GM18951 (cell line): ENCODE data around the gene GABRD.

Experiments used
- POLR2A ChIP-seq: IDR thresholded peaks from 4 replicates; pipeline ENCODE4 v1.6.1; 2011; ENCODE audit warnings: mild to moderate bottlenecking; ENCODE audit not compliant: insufficient read length, insufficient read depth; ENCODE audit errors: extremely low read depth
- in situ Hi-C: fragments of 300-500 bp; cut with MboI; formaldehyde crosslinking; loops from one replicate; pipeline ENCODE4 v1.12.0; 2022; ENCODE audit warnings: low sequenced_read_pairs, mixed read lengths, inconsistent platforms; ENCODE audit not compliant: unreplicated experiment

Gene GABRD

GRCh38 chr1:2018217-2019171 is 651 bp upstream of the GABRD start:
- in situ Hi-C loops = no loop called here

GRCh38 chr1:2019571-2020309 is 595 bp downstream of the GABRD start:
- TF ChIP-seq POLR2A = no peak

More at GRCh38 chr1:2018217-2019171, 651 bp upstream of the GABRD start:
- TF ChIP-seq POLR2A = no peak

GRCh38 chr1:2020310-2020655 is 1.1 kb downstream of the GABRD start:
- in situ Hi-C loops = no loop called here
- TF ChIP-seq POLR2A = no peak

More at GRCh38 chr1:2019571-2020309, 595 bp downstream of the GABRD start:
- in situ Hi-C loops = no loop called here

- TF ChIP-seq POLR2A = no peak
- in situ Hi-C loops = no loop called here
These were observed 2.4 kb downstream of the GABRD start for GRCh38 chr1:2021550-2021949.

GRCh38 chr1:2022063-2022770 is 3.1 kb downstream of the GABRD start:
- no peak for TF ChIP-seq POLR2A
- in situ Hi-C loops = no loop called here

GRCh38 chr1:2023187-2023586 is 4.0 kb downstream of the GABRD start:
- in situ Hi-C loops = no loop called here
- TF ChIP-seq POLR2A = no peak

- TF ChIP-seq POLR2A = no peak
- in situ Hi-C loops = no loop called here
These were observed 5.3 kb downstream of the GABRD start for GRCh38 chr1:2024451-2024850.

GRCh38 chr1:2024887-2025286 is 5.7 kb downstream of the GABRD start:
- in situ Hi-C loops = no loop called here
- TF ChIP-seq POLR2A = no peak

GRCh38 chr1:2025491-2025981 is 6.4 kb downstream of the GABRD start:
- TF ChIP-seq POLR2A = no peak
- in situ Hi-C loops = no loop called here

GRCh38 chr1:2027961-2028583 is 8.9 kb downstream of the GABRD start:
- no peak for TF ChIP-seq POLR2A
- in situ Hi-C loops = no loop called here

GRCh38 chr1:2028870-2029560 is 9.9 kb downstream of the GABRD start:
- in situ Hi-C loops = no loop called here
- TF ChIP-seq POLR2A = no peak

GRCh38 chr1:2029561-2029960 is 10.4 kb downstream of the GABRD start:
- no peak for TF ChIP-seq POLR2A
- in situ Hi-C loops = no loop called here
